Measurements from ENCODE around the gene IL3.
A peak's percentile ranks its signal among the peaks of the same experiment; 100 is the strongest.

Gene IL3

DNA sequence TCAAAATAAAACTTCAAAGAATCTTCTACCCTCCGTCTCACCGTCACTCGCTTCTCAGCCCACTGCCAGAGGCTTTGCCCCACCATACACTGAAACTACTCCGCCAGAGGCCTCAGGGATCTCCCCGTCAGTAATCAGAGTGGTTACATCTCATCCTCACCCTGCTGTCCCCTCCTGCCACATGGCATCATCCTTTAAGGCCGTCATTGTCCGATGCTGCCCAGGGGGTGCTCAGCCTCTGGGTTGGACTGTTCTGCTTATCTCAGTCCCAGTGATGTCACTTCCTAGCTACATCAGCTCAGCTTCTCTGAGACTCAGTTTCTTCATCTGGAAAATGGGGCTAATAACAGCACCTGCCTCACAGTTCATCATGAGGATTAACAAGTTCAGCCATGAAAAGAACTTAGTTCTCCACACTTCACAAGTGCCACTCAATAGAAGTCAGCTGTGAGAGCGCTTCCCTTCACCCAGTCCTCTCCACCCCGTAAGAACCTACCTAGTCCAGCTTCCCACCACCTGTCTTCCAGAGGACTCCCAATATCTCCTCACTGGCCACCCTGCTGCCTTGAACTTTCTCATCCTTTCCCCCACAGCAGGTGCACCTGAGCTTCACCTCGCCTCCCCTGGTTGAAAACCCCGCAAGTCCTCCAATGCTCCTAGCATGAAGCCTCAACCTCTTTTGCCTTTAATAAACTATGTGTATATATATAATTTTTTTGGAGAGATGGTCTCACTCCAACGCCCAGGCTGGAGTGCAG lies 2.8 kb upstream of the IL3 start:
- DNase-seq (ENCODE audit: low read depth): no peak
- TF ChIP-seq, protein P1, sequence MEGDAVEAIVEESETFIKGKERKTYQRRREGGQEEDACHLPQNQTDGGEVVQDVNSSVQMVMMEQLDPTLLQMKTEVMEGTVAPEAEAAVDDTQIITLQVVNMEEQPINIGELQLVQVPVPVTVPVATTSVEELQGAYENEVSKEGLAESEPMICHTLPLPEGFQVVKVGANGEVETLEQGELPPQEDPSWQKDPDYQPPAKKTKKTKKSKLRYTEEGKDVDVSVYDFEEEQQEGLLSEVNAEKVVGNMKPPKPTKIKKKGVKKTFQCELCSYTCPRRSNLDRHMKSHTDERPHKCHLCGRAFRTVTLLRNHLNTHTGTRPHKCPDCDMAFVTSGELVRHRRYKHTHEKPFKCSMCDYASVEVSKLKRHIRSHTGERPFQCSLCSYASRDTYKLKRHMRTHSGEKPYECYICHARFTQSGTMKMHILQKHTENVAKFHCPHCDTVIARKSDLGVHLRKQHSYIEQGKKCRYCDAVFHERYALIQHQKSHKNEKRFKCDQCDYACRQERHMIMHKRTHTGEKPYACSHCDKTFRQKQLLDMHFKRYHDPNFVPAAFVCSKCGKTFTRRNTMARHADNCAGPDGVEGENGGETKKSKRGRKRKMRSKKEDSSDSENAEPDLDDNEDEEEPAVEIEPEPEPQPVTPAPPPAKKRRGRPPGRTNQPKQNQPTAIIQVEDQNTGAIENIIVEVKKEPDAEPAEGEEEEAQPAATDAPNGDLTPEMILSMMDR (IDR thresholded peaks at IDR 0.05; ENCODE audit: low read length, missing control alignments): no peak
- H3K4me3 ChIP-seq (replicated peaks; ENCODE audit: low read depth, low read length): no peak overlapping the region

DNA sequence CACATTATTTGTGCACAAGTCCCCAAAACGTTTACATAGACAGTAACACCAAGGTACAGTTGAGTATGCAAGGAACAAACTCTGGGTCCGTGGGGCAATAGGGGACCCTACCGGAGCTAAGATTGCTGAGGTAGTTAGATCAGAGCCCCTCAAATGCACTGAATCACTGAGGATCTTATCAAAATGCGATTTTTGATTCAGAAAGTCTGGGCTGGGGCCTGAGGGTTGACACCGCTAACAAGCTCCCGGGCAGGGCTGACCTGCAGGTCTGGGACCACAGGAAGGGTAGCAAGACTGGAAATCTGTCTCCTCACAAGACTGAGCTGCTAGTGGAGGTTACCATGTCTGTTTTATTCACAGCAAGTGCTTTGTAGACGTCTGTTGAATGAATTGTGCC lies 1.8 kb upstream of the IL3 start:
- TF ChIP-seq, protein P1 (IDR thresholded peaks at IDR 0.05; ENCODE audit: low read length, missing control alignments): no peak
- DNase-seq (ENCODE audit: low read depth): no peak
- H3K4me3 ChIP-seq (replicated peaks; ENCODE audit: low read depth, low read length): no peak overlapping the region

DNA sequence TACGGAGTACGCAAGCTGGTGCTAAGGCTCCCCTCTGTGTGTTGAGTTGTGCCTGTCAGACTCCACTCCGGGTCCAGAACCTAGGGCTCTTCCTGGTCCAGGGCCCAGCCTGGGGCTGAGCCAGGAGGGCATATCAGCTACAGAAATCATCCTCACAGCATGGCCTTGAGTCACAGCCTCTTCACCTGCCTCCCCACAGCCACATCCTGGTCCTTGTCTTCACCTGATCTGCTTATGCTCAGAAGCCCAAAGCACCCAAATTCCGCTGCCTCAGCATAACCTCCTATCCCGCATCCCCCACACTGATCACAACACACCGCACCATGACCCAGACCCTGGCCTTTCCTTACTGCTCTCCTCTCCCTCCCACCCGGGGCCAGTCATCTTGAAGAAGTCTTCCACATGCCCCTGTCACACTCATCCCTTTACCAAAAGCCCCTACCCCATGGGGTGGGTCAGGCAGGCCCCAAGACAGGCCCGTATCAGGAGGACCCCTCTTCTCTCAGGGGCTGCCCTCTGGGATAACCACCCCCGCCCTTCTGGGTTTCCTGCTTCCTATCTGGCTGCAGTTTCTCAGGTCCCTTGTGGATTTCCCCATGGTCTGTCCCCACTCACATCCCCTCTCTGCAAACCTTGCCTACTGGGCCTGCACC lies 1.3 kb upstream of the IL3 start:
- TF ChIP-seq, protein P1 (IDR thresholded peaks at IDR 0.05; ENCODE audit: low read length, missing control alignments): no peak
- DNase-seq (ENCODE audit: low read depth): no peak
- H3K4me3 ChIP-seq (replicated peaks; ENCODE audit: low read depth, low read length): no peak overlapping the region

DNA sequence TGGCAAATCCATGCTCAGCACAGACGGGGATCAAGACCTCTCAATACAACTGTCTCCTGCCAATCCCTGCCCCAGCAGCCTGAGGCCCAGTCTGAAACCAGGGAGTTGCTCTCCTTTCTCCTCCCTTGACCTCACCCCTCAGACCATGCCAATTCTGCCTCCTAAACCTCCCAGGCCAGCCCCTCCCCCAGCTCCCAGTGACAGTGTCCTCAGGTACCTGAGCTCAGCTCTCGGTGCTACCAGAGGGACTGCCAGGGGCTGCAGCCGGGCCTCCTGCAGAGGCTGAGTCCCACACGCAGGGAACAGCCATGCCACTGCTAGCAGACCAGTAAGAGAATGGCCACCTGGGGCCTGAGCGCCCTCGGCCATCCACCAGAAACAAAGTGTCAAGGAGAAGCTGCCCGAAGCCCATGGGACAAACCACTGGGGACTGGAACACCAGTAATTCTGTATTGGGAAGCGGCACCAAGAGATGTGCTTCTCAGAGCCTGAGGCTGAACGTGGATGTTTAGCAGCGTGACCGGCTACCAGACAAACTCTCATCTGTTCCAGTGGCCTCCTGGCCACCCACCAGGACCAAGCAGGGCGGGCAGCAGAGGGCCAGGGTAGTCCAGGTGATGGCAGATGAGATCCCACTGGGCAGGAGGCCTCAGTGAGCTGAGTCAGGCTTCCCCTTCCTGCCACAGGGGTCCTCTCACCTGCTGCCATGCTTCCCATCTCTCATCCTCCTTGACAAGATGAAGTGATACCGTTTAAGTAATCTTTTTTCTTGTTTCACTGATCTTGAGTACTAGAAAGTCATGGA lies 557 bp upstream of the IL3 start:
- H3K4me3 ChIP-seq (replicated peaks; ENCODE audit: low read depth, low read length): no peak overlapping the region
- TF ChIP-seq, protein P1 (IDR thresholded peaks at IDR 0.05; ENCODE audit: low read length, missing control alignments): no peak
- DNase-seq (ENCODE audit: low read depth): no peak

DNA sequence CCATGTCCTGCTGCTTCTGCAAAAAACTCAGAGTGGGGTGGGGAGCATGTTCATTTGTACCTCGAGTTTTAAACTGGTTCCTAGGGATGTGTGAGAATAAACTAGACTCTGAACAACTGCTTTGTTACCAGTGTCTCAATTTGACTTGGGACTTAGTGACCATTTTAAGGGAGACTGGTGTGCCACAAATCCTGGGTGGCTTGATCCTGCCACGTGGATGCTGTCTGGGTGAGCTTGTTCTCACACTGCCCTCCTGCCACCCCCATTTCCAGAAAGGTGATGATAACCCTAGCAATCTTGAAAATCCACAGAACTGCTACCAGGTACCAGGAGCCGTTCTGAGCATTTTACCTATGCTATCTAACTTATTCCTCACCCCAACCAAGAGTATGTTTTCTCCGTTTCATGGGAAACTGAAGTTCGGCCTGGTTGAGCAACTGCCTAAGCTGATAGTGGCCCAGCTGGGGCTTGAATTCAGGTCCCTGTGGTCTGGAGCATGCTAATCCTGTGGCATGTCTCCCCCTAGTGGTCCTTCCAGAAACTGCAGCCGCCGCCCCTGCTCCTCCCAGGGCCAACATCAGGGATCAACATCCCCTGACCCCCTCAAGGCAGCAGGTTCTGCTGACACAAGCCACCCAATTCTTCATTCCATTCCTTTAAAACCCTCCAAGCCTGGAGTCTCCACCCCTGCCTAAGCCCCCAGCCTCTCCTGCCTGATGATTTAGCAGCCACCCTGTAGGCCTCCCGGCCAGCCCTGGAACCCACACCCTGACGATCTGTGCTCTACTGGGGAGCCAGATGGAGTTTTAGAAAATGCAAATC lies 2.8 kb downstream of the IL3 start:
- peak; percentile 85 for DNase-seq (ENCODE audit: low read depth)
- H3K4me3 ChIP-seq (replicated peaks; ENCODE audit: low read depth, low read length): no peak overlapping the region
- TF ChIP-seq, protein P1 (IDR thresholded peaks at IDR 0.05; ENCODE audit: low read length, missing control alignments): peak; percentile 98

DNA sequence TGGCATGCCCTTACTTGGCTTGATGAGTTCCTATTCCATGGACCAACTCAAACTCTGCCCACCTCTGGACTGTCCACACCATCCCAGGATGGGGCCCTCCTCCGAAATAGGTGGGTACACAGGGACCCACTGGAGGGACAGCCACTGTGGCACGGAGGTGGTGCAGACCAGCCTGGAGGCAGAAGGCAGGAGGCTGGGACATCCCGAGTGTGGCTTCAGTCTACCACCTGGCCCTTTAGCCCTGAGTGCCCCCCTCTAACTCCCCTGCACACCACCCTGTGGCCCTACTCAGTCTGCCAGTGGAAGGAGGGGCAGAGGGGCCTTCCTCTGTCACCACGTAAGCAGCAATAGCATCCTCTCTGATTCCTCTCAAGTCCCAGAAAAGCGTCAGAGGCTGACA lies 3.7 kb downstream of the IL3 start:
- no peak for DNase-seq (ENCODE audit: low read depth)
- H3K4me3 ChIP-seq (replicated peaks; ENCODE audit: low read depth, low read length): no peak overlapping the region
- TF ChIP-seq, protein P1 (IDR thresholded peaks at IDR 0.05; ENCODE audit: low read length, missing control alignments): no peak

Data from fibroblast of pulmonary artery (primary cell).